Dermis microvascular lymphatic vessel endothelial cell (primary cell): Measurements from ENCODE around the gene LRPPRC. TPM values are rescaled to one million over a fixed set of nuclear protein-coding genes. Genes with fewer than 3 reads are reported as not detected.

Source experiments
- DNase-seq, 2 donors: peaks; one replicate each; pipeline versions ENCODE4 v3.0.0 to v3.0.0-alpha.2; 2010; ENCODE audit warnings: low read depth in 2 of 2
- total RNA-seq: library from RNA; depleted of rRNA; stranded (reverse); fragments of >200 nt; gene quantifications from 2 replicates; pipeline ENCODE4 v1.2.1, GENCODE V29; 2014

LRPPRC gene
- total RNA-seq, 1 donor from 2014 or later, result 61.1 TPM

DNA sequence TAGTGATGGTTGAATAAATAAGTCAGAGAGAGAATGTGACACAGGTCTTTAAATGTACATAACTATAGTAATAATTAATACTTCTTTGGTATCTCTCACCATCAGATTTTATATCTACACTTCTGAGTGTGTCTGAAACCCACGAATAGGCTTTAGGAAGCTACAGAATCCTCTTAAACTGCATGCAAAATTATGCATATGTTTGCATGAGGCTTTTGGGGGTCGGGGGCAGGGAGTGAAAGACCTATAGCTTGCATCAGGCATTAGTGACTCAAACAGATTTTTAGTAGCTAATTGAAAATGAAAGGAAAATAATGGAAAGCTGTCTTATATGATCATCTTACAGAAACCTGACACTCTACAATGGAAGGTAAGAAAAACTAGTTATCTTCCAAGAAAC, 14.9 kb downstream of the LRPPRC start:
- DNase-seq, result no peak

DNA sequence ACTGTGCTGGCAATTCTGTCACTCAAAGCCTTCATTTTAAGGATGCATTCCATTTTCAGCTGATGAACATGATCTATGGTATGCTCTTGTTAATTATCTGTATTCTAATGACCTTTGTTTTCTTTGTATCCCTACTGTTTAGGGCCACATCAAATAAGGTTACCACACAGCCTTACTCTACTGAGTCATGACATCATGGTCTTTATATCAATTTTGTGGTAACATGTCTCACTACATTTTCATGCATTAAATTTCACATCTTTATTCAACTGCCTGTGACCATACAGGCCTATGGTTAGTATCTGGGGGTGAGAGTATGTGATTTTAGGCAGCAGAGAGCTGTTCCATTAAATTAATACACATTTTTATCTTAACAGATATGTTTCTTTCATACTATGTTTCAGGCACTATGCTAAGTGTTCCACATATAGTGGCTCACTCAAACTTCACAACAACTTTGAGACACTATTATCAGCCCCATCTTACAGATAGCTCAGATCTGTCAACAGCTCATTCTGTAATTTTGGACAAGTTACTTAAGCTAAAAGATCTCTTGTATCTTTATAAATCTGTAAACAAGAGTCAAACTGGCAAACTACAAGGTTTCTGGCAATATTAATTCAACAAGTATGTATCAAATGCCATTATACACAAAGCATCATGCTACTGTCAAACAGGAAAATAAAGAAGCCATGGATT, 18.0 kb downstream of the LRPPRC start:
- DNase-seq, result no peak

DNA sequence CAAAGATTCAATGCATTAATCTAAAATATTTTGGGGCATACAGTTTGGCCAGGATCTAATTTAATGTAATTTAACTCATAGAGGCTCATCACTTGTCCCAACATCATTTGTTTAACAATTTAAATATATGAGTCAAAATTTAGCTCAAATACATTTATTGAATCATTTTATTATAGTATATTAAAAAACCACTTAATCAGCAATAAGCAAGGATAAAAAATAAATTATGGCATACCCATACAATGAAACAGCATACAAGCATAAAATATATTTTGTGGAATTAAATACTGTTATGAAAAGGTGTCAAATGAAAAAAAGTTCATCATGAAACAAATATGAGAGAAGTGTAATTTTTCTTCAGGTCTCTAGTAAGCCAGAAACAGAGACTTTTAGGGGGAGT, 34.9 kb downstream of the LRPPRC start:
- no peak for DNase-seq

DNA sequence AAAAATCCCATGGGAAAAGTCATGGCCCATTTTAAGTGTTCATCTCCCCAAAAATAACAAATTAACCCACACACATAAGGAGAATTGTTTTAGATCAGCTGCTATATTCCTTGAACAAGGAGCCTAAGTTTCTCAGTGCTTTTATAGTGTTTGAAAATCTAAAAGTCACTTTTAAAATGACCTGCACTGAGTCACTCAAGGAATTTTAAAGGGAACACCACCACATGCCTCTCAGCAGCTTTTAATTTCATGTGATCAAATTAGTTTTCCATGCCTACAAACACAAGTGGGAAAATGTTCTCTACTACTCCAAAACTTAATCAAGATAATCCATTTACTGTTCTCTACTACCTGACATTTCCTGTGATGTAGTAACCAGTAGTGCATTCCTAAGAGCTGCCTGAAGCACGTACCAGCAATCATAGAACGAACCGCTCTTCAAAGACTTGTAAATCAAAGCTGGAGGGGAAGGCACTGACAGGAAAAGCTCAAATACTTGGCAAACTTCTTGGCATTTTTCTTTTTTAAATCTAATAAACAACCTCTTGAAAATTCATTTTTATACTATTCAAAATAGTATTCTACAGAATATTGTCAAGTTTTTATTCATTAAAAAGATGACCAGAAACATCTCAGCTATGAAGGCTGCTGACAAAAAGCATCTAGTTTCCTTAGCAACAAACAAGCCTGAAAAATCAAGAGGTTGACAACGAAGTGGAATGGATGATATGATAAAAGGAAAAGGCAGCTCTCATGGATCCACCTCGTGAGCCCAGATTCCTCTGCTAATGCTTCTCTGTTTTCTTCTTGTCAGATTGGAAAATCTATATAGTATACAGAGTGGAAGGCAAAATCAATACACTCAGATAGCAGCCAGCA, 37.2 kb downstream of the LRPPRC start:
- DNase-seq, result no peak

DNA sequence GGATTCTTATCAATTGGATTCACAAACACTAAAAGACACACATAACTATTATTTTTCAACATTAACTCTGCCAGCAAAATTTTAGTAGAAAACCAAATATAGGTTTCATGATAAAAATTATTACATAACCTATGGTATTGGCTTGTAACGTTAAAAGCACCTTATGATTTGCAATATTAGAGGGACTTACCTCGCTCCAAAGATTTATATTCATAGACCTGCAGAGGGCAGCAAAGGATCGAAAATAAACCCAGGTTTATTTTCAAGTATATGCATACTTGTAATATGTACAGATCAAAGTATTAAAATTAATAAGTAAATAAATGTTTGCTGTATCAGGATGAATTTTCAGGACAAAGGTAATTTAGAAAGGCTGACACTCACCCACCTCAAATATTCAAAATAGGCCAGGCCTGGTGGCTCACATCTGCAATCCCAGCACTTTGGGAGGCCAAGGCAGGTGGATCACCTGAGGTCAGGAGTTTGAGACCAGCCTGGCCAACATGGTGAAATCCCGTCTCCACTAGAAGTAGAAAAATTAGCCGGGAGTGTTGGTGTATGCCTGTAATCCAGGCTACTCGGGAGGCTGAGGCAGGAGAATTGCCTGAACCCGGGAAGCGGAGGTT, 45.3 kb downstream of the LRPPRC start:
- DNase-seq, result peak; percentile 32 to 60

DNA sequence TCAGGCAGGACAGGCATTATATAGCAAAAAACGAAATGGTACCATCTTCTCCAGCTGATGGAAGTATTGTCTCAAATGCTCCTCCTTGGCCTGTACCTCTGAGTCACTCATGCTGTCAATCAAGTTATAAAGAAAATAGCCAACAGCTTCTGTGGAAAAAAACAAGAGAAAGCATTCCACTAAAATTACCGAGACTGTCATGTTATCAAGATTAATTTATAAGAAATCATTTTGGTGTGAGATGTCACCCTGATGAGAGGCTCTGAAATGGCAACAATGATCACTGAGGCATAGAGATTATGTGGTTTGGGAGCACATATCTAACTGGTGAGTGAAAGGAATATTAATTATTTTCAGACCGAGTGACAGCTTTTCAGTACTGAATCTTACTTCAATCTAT, 47.4 kb downstream of the LRPPRC start:
- DNase-seq, result peak in 1 of 2 donors; percentile 4

DNA sequence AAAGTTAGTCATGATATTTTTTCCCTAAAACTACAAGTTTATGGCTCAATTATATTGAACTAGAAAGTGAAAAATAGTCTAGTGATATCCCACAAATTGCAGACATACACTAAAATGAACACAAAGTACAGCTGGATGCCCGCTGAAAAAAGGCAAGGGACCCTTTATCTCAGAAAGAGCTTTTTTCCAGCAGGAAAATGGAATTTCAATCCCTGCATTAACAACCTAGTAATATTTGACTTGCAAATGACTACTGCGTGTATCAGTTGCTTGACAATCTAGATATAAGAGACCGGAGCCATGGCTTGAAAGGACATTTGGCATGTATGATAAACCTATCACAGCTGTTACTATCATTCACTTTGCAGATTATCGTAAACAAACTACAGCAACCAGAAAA, 49.1 kb downstream of the LRPPRC start:
- no peak for DNase-seq

DNA sequence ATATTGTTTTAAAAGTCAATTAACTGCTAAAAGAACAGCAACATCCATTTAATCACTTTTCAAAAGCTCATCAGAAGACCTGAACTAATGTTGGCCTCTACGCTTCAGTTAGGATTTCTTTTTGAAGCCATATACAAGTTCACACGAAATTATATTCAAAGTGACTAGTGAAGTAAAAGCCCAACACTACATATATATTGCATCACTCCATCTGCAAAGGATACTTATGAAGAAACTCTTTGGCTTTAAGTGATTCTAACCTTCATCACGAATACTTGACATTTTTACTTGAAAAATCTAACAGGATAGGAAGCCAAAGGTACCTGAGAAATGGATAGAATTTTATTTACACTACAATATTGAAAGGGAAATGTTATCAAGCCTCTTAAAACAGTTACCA, 50.4 kb downstream of the LRPPRC start:
- no peak for DNase-seq

DNA sequence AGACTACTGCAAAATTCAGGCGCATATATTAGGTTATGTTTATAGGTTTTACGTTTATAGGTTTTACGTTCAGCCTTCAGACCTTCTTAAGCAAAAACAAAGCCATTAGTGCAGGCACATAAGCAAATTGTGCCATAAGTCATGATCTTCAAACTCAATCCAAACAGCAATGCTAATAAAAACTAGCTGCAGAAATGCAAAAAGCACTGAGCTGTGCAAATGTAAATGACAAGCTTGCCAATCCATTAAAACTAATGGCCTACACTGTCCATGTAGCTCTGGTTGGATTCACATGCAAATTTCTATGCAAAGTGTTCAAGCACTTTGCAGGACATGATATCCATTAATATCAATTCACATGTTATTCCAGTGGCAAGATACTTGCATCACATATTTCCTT, 50.9 kb downstream of the LRPPRC start:
- no peak for DNase-seq

DNA sequence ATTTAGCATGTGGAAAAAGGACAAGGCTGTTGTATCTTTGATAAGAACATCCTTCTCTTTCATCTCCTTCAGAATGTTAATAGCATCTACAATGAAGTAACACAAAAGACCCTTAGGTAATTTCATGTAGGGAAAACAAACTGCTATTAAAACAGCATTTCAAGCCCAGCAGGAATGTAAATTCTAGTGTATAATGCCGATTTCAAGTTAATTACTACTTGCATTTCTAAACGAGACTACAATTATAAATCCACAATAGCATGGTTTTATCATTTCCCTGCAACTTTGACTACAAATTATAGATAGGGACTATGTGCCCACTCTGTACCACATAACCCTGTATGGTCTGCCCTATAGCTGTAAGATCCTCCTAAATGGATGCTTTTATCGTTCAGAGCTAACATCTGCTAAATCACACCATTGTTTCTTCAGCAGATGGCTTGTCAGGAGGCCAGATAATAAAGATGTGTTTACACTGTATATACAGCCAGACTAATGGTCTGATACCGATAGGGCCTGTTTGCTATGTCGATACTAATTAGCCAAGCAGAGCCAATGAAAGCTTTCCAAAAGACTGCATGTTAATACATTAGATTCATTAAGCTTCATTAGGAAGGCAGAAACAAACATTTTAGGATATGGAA, 51.9 kb downstream of the LRPPRC start:
- no peak for DNase-seq

DNA sequence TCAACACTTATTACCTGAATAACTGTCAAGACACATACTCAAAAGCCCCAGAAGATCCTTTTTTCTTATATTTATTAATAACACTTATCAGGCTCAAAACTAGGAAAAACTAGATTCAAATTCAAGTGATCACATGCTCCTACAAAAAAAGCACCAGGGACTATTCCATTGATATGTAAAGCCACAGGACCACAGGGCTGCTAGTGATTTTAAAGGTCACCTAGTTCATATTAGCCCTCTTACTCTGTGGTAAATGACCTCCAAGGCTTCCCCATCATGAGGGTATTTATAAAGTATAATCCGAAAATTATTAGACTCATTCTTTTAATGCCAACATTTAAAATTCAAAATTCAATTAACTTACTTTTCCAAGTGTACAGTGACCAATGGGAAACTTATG, 52.5 kb downstream of the LRPPRC start:
- no peak for DNase-seq

DNA sequence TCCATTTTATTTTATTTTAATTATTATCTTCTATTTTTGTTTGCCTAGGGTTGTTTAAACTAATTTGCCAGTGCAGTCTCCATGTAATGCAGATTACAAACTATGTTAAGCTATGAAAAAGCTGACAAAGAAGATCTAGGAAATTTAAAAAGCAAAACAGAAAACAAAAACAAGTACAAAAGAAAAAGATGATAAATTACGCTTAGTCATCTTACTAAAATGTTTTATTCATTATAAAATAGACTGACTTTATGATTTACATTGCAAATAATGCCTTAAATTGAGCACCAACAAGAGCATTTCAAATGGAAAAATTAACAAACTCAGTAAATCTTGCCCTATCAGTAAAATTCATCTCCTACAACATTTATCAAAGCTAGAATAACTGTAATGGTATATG, 52.9 kb downstream of the LRPPRC start:
- no peak for DNase-seq

DNA sequence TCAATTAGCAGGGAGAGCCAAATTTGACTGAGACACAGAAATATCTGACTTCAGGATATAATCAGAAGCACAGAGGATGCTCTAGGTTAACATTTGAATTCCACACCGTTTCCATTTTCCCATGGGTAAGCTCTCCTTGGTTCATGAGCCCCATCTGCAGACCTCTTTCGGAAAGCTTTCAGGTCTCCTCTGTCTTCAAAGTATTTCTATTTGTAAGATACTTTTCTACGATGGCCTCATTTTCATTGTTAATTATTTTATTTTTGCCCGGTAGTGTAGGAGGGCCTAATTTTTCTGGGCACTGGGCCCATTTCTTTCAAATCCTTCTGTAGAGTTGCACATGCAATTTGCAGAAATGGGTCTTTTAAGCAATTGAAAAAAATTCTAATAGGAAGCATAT, 53.8 kb downstream of the LRPPRC start:
- no peak for DNase-seq

DNA sequence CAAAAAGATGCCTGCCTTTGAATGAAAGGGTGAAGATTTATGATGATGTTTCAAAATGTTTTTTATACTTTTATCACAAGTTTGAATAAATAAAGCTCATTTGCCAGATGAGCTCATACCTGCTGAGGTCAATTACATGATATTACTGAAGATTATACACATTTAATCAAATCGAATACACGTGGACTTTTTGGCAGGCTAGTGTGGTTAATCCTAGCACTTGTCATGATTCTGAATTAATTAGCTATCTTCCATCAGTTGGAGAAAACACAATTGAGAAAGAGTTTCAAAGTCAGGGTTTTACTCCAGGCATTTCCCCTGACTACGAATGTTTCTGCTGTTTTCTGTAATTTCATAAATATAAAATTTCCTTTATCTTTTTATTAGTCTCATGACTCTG, 54.4 kb downstream of the LRPPRC start:
- DNase-seq, result no peak

DNA sequence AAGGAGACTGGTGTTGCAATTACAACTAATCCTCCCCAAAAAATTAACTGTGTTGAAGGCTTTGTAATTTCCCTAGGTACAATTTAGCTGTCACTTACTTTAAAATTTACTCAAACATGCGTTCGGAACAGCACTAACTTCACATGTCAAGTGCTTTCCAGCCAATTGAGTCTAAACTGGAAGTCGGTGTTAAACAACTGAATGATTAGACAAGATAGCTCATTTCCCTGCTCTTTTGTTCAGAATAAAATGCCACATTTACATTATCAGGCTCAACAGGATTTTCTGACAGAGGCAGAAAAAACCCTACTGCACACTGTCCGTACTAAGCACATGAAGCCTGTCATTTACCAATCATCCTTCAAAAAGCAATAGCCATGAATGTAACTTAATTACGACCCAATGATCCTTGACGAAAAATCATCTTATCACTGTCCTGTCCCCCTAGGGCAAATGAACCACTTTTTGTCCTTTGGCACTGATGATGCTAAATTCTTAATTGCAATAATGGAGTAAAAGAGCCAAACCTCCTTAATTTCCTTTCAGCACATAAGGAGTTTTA, 56.0 kb downstream of the LRPPRC start:
- no peak for DNase-seq

DNA sequence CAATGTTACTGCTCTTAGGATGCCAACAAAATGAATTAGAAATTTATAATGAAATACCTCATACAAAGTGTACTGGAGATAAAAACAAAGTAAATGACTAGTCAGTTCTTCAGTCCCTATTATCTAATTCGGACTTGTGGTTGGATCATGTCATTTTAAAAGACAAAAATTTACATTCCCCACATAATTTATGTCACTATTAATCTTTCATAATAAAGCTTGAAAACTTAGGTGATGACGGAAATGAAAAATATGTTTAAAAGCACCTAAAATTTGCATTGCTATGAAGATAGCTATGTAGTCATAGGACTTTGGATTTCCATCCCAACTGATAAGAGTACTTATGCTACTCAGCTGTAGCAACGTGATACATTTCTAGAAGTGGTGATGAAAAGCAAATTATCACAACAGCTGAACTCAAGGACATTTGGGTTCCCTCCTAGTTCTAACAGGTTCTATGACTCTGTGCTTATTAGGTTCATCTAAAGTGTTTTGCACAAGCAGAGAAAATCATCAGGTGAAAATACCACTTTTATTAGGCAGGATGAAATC, 58.4 kb downstream of the LRPPRC start:
- DNase-seq, result no peak

DNA sequence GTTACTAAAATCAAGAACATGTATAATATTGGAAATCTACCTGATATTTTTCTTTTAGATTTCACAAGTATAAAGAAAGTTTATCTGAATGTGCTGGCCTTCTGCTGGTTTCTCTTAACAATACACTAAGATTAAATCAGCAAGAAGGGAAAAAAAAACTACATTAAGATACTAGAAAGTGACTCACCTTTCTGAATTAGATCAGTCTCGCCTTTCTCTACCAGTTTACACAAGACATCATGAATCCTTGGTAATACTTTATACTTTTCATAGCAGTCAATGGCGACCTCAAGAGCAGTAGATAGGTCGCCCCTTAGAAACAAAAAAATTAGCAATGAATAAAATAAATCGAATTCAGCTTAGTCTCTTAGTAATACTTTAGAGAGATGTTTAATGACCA, 61.2 kb downstream of the LRPPRC start:
- no peak for DNase-seq

DNA sequence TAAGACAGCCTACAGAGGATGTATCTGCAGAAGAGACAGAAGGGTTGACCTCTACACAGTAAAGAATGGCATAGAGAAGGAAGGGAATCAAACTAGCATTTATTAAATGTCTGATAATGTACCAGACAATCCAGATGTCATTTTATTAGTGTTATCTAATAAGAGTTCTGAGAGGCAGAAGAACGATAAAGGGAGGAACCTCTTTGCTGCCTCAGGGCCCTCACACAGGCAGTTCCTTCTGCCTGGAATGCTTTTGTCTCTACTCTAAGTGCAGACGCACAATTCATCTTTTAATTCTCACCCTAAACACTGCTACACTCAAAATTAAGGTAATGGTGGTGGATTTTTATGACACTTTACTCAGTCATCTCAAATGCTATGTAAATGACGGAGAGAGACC, 64.5 kb downstream of the LRPPRC start:
- no peak for DNase-seq

DNA sequence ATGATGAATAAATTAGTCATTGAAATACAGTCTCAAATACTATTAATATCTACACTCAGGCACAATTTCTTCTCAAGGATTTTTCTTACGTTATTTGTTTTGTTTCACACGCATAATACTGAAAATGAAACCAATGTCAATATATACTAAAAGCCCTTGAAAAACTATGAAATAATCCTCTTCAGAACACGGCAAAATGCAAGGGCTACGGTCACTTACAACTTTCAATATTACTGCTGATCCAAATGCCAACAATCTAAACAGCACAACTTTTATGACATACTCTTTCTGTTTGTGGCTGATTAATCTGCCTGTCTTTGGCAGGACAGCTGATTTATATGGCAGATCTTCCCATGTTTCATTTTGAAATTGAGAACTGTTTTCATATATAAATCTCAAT, 68.3 kb downstream of the LRPPRC start:
- DNase-seq, result no peak

DNA sequence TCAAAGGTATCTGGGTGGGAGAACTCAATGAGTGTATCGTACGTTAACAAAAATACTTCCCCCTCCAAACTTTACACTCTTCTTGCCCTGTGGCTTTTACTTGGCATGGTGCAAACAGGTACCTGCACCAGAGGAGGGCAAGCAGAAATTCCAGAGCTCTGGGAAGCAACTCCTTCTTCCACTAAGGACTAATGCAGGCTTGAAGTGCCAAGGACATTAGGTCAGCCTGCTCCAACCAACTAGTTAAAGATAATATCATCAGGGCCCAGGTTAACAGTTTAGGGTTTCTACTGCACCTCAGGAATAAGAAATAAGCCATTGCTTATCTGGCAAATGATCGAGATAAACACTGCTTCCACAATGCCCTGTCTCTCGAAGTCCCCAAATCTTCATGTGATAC, 70.4 kb downstream of the LRPPRC start:
- DNase-seq, result no peak

DNA sequence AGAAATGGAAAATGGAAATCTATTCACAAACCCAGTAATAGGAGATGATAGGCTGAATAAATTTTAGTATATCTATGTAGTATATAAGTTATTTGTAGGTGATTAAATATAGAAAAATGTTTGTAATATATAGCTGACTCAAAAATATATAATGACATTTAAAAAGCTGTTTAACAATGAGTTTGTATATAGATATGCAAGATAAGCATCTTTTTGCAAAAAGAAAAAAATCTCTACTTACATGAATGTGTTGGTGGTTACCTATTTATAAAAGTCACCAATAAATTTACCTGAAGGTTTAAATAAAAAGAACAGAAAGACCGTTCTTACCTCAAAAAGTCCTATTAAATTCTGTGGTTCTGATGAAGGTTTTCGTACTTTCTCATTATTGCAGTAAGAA, 71.3 kb downstream of the LRPPRC start:
- DNase-seq, result no peak
